Endometrial microvascular endothelial cells (primary cell): ENCODE data around the gene MTCL1. TPM values are rescaled to one million over a fixed set of nuclear protein-coding genes. Genes with fewer than 3 reads are reported as not detected.

Source experiments
- in situ Hi-C: cut with HindIII; loops from 2 replicates; pipeline ENCODE4 v1.10.0; 2017; ENCODE audit warnings: low sequenced_read_pairs, low pct_unique_long_range_greater_than_20kb; ENCODE audit errors: inconsistent ontology term
- total RNA-seq: library from RNA; depleted of rRNA; stranded (reverse); fragments of >200 nt; gene quantifications from one replicate; pipeline ENCODE4 v1.2.3, GENCODE V29; 2015; ENCODE audit errors: inconsistent ontology term

Gene MTCL1
- total RNA-seq, 1 donor from 2014 or later = 28.2 TPM

DNA sequence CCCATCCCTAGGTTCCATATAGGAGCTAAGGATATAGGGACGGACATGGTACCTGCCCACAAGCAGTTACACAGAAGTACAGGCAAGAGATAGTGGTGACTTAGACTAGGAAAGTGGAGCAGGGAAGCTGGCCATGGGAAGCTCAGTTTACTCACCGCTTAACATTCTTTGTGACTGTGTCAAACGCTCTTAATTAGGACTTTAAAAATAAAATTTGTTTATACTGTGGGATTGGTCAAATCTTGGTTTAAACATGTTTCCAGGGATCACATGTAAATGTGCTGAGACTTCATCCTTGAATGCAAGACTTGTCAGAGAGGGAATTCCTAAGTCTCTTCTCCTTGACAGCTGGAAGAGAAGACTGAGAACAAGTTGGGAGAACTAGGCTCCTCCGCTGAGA, 107.3 kb downstream of the MTCL1 start:
- in situ Hi-C loops = no loop called here

GRCh38 chr18:8813611-8814010, 108.3 kb downstream of the MTCL1 start:
- in situ Hi-C loops = no loop called here

DNA sequence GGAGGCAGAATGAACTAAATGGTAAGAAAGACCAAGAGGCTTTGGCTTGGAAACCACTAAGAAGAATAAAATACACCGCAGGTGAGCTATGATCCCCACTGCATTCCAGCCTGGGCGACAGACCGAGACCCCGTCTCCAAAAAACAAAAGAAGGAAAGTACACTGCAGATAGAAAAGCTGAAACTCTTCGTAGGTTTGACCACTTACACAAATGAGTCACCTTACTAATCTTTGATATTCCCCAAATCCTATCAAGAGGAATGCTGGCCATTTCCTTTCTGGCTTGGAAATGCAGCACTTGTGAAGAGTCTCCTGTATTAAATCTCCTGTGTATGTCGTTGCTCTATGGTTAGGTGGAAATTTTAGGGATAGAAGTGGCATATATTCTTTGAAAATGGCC, 108.8 kb downstream of the MTCL1 start:
- in situ Hi-C loops = no loop called here

DNA sequence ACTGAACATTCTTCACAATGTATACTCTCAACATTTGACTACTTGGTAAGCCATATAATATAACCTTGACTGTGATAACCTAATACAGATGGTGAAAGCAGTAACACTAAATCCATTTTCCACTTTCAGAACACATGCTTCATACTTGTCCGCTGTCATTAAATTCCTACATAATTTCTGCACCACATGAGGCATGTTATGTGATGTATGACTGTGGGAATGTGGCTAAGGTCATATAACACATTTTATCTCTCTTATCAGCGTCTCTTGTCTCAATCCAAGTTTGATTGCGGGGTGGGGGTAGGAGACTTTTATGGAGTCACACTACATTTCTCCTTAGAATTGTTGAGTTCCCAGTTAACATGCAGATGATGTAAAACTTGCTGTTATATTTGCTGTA, 110.9 kb downstream of the MTCL1 start:
- in situ Hi-C loops = no loop called here

GRCh38 chr18:8816816-8817215, 111.5 kb downstream of the MTCL1 start:
- in situ Hi-C loops = no loop called here

DNA sequence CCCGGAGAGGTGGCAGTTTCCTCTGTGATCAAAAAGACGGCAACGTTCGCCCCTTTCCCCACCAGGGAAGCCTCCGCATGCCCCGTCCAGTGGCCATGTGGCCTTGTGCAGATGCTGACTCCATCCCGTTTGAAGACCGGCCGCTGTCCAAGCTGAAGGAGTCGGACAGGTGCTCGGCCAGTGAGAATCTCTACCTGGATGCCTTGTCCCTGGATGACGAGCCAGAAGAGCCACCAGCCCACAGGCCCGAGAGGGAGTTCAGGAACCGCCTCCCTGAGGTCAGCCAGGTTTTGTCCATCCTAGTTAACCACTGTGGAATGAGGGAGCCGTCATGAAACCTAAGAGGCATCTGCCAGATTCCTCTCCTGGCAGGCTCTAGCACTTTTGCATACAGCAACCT, 113.6 kb downstream of the MTCL1 start:
- in situ Hi-C loops = no loop called here

GRCh38 chr18:8820396-8821082, 115.2 kb downstream of the MTCL1 start:
- in situ Hi-C loops = no loop called here

GRCh38 chr18:8821083-8821465, 115.7 kb downstream of the MTCL1 start:
- in situ Hi-C loops = no loop called here

GRCh38 chr18:8821531-8821930, 116.2 kb downstream of the MTCL1 start:
- in situ Hi-C loops = no loop called here

DNA sequence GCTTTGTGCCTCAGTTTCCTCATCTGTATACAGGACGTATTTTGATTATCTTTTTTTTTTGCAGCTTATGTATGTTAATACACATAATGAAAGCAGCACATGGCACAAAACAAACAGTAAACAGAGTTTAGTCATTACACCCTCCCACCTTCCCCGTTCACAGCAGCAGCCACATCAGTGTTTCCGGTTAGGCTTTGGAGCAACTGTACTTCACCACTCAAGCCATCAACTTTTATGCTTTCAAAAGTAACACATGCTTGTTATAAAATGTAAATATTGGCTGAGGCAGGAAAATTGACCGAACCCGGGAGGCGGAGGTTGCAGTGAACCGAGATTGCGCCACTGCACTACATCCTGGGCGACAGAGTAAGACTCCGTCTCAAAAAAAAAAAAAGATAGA, 117.3 kb downstream of the MTCL1 start:
- in situ Hi-C loops = no loop called here

DNA sequence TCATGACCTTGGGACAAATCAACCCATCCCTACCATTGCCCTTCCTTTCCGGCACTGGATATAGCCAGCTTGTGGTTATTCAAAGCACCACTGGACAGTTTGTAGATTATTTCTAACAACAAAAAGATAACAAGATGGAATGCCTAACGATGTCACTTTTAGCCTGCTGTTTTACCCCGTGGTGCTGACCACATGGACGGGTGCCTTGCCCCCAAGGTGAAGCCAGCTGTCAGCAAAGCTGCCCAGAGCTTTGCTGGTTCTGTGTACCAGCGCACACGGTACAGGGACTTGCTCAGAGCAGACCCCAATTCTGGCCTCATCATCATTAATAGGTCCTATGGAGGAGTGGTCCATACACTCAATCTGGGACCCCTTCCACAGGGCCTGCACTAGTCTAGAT, 118.2 kb downstream of the MTCL1 start:
- in situ Hi-C loops = no loop called here

- in situ Hi-C loops = no loop called here
Measured at GRCh38 chr18:8824846-8825245, 119.5 kb downstream of the MTCL1 start.

- in situ Hi-C loops = no loop called here
Measured at GRCh38 chr18:8825273-8825672, 119.9 kb downstream of the MTCL1 start.

DNA sequence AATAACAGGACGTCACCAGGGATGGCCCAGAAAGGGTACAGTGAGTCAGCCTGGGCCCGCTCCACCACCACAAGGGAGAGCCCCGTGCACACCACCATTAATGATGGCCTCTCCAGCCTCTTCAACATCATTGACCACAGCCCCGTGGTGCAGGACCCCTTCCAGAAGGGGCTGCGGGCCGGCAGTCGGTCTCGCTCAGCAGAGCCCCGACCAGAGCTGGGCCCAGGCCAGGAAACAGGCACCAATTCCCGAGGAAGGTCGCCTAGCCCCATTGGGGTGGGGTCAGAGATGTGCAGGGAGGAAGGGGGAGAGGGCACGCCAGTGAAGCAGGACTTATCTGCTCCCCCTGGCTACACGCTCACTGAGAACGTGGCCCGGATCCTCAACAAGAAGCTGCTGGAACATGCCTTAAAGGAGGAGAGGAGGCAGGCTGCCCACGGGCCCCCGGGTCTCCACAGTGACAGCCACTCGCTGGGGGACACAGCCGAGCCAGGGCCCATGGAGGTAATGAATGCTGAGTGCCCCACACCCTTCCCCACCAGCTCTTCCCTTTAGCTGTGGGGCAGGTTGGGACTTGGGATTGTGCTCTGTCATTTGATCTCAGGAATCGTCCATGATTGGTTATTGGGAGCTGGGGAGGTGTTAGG, 120.5 kb downstream of the MTCL1 start:
- in situ Hi-C loops = no loop called here

DNA sequence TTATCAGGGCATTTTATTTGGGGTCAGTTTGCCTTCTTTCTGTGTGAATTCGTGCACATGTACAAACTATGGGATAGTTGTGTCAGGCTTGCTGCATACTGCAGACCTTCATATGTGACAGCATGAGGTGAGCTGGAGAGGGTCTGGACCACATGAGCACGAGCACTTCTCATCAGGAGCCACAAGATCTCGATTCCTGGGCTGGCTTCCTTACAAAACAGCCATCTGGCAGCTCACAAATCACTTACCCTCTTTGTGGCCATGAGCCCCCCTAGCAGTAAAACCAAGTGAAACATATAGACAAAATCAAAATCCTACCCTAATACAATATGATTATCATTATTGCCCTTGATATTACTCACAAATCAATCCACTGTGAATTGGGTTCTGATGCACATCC, 121.2 kb downstream of the MTCL1 start:
- in situ Hi-C loops = no loop called here

DNA sequence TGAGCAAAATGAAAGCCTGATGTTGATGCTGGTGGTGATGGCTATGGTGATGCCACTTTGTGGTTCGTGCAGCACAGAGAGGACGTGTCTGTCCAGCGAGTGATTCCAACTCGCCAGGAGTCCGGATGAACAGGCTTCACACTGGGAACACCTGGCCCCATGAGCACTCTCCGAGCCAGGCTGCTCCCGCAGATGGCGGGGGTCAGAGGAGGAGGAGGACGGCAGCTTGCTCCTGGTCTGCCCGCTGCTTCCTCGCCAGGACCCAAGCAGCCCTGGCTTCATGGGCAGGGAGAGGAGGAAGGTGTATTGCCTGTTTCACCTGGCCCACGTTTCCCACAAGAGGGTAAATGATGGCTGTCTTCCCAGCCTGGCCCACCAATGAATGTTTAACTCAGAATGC, 121.6 kb downstream of the MTCL1 start:
- in situ Hi-C loops = no loop called here

DNA sequence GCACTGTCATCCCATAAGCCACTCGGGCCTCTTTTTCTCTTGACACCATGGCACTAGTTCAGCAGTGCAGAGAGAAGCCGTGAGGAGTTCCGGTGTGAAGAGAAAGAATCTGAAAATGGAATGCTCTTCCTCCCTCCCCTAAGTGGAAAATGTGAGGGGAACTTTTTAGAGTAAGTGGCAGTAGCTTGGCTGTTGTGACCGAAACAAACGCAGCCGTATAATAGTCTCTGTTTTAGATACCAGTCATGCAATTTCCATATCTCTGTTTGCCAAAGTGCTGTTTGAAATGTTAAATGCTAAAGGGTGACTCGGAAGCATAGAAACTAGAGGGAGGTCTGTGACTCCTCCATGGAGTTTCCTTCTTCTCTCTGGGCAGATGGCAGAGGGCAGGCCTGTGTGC, 122.9 kb downstream of the MTCL1 start:
- in situ Hi-C loops = no loop called here

- in situ Hi-C loops = no loop called here
Measured at GRCh38 chr18:8828798-8829197, 123.4 kb downstream of the MTCL1 start.

- in situ Hi-C loops = no loop called here
Measured at GRCh38 chr18:8830067-8831060, 125.0 kb downstream of the MTCL1 start.

DNA sequence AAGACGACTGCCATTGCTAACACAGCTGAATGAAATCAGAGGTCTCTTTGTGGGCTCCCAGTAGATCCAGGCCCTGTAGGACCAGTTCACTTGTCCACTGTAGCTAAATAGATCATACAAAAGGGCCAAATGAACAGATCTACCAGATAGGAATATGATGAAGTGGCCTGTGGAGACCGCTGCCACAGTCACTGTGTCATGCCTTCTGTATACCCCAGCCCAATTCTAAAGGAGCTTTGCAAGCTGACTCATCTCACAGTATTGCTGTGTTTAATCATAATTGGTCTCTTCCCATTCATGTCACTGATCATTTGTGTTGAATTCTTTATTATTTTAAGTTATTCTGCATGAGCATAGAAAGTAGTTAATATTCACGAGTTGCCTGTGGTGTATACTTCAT, 125.8 kb downstream of the MTCL1 start:
- in situ Hi-C loops = no loop called here
